ENCODE results near the gene MUC4.
"Not testable (repeated sequence)": the region's sequence is repeated elsewhere in the genome, so short reads cannot be mapped to it uniquely, and the experiment has no call there.

The MUC4 gene

DNA sequence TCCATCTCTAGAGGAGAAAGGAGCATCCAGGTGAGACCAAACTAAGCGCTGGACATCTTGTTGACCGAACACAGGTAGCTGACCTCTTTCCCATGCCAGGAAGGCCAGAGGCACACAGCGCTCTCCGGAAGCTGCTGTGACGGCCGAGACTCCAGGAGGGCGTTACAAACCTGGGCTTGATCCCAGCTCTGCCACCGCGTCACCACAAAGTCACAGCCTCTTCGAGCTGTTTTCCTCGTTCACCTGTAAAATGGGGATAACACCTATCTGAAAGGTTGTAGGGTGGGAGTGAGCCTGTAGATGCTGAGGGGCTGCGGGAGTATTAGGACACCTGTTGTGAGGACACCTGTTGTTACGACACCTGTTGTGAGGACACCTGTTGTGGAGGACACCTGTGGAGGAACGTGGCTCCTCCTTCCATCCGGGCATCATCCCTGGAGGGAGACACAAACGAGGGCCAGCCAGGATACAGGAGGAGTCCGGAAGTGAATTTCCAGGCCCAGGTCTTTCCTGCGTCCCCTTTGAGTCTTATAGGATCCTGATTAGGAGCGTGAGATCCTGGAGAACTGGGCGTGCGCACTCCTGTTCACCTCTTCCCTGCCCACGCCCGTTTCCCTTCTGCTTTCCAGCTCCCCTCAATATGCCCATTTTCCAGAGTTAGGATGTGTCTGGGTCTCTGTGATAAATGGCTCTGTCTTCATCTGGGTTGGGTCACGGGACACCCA, 2.3 kb upstream of the MUC4 start:
- no peak for DNase-seq (ENCODE audit: low read depth)

DNA sequence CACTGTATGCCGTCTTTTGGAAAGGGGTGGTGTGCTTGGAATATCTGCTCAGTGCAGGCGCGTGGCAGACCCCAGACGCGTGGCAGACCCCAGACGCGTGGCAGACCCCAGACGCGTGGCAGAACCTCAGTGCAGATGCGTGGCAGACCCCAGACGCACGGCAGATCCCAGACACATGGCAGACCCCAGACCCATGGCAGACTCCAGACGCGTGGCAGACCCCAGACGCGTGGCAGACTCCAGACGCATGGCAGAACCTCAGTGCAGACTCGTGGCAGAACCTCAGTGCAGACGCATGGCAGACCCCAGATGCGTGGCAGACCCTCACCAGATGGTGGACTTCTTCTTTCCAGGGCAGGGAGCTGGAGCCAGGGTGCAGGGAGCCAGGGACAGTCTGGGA, 637 bp upstream of the MUC4 start:
- no peak for DNase-seq (ENCODE audit: low read depth)

DNA sequence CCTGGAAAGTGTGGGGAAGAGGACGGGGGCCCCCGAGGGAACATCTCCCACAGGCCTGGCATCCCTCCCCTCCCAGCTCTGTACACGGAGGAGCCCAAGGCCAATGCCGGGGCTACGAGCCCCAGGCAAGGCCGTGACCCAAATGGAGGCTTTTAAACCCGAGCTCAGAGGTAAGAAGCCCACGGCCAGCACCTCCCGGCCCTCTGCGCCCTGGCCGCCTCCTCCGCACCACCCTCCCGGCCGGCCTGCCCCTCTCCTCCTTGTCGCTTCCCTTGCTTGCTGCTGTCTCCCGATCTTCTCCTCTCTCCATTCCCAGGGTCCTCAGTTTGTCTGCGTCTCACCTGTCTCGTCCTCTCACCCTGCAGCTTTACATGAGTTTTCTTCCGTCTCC, 1.3 kb downstream of the MUC4 start:
- no peak for DNase-seq (ENCODE audit: low read depth)

DNA sequence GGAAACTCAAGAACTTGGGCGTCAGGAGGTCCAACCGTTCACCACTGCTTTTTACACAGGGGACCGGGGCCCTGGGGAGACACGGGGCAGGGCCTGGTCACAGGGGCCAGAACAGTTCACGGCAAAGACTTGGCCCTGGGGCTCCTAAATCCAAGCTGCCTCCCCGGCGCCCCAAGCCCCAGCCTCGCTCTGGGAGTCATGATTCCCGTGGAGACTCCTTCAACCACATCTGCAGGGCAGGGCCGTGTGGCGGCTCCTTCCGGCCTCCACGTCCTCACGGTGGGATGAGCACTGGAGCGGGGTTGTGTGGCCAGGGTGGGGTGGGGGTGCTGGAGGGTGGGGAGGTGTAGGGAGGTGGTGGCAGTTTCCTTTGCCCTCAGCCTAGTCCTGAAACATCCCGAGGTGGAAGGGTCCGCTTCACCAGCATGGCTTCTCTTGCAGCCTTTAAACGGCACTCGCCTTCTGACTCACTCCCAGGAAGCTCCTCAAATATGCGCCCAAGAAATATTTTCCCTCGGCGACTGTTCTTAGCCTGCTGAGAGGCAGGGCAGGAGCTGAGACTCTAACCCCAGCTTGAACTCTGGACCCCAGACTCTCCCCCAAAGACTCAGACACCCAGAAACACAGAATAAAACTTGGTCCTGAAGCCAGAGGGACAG, 1.8 kb downstream of the MUC4 start:
- DNase-seq (ENCODE audit: low read depth): no peak

DNA sequence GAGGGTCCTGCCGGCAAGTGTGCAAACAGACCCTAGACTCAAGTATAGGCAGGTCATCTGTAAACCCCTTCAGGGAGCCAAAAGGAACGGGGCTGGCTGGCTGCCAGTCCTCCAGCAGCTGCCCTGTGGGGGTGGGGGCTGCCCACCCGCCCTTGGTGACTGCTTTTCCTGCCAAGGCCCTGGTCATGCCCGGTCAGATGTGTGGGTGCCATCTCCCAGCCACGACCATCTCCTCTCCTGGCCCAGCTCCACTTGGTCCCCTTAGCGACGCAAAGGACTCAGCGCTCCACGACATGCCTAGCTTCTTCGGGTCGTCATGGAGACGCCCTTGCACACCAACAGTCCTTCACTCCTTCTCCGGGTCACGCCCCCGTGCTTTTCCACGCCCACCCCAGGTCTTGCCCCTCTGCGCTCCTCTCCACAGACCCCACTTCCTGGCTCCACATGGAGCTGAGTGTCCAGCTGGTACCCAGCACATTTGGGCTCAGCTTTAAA, 2.4 kb downstream of the MUC4 start:
- DNase-seq (ENCODE audit: low read depth): no peak

DNA sequence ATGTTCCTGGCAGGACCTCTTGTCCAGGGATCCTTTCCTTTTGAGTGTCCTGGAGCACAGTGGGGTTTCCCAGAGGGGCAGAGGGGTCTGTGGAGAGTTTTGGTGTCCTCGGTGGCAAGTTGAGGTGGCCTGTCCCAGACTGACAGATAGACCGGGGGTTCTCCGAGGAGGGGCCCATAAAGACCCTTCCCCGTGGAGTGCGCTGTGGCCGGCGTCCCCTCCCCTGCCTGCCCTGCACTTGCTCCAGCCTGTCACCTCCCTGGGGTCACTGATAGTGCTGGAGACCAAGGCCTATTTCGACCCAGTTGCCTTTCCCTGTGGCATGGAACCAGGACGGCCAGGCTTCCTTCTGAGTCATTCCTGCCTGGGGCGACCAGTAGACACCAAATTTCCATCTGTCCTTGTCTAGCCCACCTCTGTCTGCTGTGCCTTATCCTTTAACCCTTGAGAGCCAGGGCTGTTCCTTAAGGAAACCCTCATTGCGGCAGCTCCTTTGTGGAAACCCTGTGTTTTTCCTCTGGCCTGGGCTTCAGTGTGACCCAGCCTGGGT, 2.9 kb downstream of the MUC4 start:
- no peak for DNase-seq (ENCODE audit: low read depth)

DNA sequence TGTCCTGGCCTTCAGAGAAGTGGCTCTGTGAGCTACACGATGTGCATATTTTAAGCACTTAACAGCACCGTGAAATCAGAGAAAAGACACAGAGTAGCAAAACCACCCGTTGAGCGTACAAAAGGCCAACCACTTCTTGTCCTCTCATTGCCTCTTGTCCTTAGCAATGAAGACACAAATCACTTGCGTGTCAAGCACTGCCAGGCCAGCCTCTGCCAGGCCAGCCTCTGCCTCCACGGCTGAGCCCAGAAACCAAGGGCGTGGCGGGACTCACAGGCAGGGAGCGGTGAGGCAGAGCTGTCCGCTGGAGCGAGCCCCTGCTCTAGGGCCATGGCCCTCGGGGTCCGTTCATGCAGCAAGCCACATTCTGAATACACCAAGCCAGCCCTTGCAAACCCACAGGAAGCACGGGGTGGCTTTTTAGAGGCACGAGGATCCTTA, 4.0 kb downstream of the MUC4 start:
- no peak for DNase-seq (ENCODE audit: low read depth)

DNA sequence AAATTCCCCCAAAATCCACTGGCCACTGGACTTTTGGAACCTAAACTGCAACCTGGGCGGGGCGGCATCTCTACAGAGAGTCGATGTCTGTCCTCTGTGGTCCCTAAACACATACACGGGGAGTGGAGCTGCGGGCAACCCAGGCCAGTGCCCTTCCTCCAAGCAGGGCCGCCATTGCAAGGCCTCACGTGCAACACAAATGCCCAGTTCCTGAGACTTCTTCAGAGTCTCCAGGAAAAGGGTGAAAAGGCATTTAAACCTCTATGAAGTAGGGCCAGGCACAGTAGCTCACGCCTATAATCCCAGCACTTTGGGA, 4.9 kb downstream of the MUC4 start:
- no peak for DNase-seq (ENCODE audit: low read depth)

DNA sequence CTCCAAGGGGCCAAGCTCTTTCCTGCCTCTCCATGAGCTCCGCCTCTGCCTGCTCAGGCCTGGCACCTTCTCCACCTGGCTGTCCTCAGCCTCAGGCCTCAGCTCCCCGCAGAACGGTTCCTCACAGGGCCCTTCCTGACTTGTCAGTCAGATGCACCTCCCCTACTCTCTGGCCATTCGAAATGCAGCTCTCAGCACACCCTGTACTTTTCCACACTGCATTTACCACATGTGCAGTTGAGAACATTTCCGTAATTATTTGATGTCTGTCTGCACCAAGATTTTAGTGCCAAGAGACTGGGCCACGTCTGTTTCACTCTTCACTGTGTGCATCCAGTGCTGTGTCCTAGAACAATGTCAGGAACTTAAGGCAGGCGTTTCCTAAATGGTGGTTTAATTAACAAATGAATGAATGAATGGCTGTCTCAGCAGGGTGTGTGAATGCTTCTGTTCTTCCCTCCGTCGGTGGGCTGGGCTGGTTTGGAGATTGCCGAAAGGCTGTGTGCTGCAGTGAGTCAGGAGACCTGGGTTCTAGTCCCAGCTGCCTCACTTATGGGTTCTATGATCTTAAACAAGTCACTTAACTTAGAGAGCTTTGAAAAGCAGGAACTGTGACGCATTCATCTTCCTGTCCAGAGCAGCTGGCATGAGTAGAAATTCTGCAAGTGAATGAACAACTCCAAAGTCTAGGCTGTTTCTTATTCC, 5.4 kb downstream of the MUC4 start:
- no peak for DNase-seq (ENCODE audit: low read depth)

DNA sequence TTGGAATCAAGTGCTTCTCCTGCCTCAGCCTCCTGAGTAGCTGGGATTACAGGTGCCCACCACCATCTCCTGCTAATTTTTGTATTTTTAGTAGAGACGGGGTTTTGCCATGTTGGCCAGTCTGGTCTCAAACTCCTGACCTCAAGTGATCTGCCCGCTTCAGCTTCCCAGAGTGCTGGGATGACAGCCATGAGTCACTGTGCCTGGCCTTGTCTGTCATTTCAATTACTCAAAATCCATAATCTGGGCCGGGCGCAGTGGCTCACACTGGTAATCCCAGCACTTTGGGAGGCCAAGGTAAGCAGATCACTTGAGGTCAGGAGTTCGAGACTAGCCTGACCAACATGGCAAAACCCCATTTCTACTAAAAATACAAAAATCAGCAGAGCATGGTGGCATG, 6.1 kb downstream of the MUC4 start:
- not testable (repeated sequence) for DNase-seq (ENCODE audit: low read depth)

DNA sequence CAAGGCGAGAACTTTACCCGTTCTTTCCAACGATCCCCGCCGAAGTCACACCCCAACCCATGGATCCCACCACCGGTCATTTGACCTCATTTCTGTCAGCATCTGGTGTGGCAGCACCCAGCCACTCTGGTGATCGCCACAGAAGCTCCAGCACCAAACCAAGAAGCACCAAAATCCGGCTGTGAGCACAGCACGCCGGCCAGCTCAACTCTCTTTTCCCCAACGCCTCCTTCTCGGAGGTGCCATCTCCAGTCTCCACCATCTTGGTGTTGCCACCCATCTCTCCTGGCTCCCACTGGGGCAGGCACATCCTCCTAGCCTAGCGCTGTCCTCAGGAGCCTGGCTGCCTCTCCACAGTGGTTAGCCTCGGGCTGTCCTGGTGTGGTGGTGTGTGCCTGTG, 6.5 kb downstream of the MUC4 start:
- no peak for DNase-seq (ENCODE audit: low read depth)

DNA sequence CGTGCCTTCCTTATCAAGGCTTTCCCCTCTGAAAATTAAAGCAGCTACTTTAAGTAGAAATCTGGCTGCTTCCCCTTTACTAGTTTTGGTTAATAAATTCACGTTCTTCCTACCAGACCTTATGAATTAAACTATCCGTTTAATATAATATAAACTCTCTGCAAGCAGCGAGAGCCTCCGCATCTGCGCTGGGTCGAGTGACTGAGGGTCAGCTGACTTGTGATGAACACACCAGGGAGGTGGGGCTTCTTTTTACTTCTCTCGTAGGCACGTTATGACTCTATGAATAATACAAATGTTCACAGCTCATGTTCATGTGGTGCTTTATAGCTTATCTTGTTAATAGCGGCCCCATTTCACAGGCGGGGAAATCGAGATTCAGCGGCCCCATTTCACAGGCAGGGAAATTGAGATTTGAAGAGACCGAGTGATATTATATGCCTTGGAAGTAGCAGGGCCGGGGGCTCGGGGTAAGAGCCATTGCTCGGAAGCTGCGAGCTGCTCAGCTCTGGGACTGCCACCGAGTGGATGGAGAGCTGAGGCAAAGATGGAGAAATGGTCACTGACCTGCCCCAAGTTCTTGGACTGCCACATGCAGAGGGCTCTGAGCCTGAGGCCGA, 8.3 kb downstream of the MUC4 start:
- DNase-seq (ENCODE audit: low read depth): no peak

DNA sequence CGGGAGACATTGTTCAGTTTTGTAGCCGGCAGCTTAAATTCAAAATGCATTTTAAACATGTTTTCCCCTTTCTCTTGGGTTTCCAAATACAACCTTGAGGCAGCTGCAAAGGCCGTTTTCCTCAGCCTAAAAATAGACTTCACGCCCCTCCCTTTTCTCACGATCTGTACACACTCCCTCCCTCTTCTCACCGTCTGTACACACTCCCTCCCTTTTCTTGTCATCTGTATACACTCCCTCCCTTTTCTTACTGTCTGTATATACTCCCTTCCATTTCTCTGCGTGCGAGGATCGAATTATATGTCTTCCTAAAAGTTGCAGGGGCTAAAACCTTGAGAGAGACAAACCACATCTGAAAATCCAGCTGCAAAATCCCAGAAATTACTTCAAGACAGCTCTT, 8.9 kb downstream of the MUC4 start:
- DNase-seq (ENCODE audit: low read depth): no peak

DNA sequence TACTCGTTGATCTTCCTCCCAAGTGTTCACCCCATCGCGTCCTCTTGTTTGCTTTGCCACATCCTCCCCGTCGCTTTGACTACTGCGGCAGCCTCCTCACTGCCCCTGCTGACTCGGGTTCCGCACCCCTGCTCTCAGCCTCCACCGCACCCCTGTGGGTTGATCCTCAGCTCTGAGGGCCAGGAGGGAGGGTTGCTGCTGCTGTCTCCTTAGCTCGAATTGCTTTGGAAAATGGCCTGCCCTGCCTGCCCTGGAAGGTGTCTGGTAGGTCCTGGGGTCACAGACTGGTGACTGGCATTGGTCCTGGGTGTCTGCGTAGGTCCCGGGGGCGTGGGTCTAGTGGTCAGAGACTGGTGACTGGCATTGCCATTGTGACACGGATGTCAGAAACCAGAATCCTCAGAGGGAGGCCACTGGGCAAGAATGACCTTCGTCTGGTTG, 9.4 kb downstream of the MUC4 start:
- DNase-seq (ENCODE audit: low read depth): no peak

DNA sequence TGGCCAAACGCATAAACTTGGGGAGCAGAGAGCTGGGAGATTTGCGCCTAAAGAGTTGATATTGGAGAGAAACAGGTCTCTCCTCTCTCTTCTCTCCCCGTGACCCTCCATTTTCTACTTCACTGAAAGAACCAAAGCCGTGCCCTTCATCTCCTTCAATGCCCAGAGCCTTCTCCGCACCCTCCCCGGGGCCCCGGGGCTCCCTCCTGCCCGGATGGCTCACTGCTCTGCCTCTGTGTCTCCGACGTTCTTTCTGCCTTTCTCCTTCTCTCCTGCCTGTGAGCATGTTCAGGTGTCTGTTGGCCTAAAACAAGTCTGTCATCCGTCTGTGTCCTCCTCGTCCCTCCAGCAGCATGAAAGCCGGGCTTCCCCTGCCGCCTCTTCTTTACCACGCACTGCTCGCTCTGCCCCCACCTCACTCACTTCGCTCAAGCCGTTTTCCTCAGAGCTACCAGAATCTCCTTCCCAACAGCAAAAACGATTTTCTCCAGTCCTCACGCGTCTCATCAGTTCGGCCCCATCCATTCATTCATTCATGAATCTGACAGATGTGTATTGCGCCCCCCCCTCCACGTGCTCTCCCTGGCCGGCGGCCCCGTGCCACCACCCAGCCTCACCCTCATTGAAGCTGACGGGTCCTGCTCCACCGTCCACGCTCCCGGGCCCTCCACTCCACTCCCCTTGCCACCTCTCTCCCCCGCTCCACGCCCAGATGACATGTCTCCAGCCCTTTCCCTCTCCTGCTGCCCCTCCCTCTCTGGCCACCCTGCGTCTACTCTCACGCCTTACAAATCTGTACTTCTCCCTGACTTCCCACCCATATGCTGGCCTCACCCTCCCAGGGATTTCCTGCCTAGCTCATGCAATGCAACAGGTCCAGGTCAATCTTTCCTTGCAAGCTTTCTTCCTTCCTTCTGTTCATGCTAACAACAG, 10.2 kb downstream of the MUC4 start:
- DNase-seq (ENCODE audit: low read depth): no peak

DNA sequence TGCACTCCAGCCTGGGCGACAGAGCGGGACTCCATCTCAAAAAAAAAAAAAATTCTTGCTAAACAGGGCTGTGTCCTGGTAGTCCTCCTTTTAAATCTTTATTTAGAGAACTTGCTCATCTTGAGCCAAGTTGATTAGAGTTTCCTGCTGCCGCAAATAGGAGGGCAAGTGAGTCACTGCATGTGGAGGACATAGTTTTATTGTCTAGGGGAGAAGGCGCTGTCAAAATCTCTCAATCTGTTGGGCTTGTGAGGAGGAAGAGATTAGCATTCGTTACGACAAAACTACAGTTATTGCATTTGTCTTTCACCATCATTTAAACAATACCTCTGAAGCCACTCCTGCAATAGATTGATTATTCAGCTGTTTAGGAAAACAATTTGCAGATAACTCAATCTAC, 11.5 kb downstream of the MUC4 start:
- DNase-seq (ENCODE audit: low read depth): no peak

DNA sequence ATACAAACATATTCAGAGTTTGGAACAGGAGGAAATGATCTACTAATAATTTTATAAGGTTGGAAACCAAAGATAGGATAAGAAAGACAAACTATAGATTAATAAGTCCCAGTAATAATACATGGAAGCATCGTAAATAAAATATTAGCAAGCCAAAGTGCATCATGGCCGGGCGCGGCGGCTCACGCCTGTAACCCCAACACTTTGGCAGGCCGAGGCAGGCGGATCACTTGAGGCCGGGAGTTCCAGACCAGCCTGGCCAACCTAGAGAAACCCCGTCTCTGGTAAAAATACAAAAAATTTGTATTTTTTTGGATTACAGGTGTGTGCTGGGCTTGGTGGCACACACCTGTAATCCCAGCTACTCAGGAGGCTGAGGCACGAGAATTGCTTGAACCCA, 14.9 kb downstream of the MUC4 start:
- DNase-seq (ENCODE audit: low read depth): no peak

DNA sequence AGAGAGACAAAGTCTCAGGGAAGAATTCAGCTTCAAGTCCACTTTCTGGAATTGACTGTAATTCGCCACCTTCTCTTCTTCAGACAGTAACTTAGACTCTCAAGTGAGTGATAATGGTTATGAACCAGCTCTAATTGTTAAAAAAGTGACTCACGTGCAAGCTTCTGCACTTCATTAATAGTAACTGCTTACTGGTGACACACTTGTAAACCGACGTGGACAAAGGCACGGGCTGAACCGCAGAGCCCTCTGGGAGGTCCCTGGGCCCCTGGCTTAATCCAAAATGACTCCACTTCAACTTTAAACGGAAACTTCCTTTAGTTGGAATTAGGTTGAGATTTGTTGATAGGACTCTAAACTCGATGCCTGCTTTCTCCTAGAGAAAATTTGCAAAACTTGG, 17.0 kb downstream of the MUC4 start:
- DNase-seq (ENCODE audit: low read depth): no peak

DNA sequence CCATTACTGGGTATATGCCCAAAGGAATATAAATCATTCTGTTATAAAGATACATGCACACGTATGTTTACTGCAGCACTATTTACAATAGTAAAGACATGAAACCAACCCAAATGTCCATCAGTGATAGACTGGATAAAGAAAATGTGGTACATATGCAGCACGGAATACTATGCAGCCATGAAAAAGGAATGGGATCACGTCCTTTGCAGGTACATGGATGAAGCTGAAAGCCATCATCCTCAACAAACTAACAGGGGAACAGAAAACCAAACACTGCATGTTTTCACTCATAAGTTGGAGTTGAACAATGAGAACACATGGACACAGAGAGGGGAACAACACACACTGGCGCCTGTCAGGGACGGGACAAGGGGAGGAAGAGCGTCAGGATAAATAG, 19.1 kb downstream of the MUC4 start:
- DNase-seq (ENCODE audit: low read depth): not testable (repeated sequence)

DNA sequence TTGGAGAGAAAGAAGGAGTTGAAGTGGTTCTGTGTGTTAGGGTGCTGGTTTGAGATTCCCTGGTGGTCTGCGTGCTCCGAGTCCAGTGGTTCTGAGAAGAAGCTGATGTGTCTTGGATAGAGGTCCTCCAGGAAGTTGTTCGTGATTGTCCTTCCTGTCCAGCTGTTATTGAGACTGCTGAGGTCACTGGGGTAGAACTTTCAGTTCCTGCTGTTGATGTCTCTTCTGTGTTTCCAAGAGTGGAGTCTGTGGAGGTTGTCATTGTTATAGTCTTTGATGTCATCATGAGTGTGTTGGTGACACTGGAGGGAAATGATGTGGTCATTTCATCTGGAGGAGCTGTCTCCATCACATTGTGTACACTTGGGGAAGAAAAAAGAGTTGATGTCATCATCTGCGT, 20.8 kb downstream of the MUC4 start:
- DNase-seq (ENCODE audit: low read depth): no peak
